HG03575 (cell line): ENCODE measurements around the gene GUCD1.

Source experiments
- ATAC-seq: cut with Tn5 transposase; IDR thresholded peaks from one replicate; pipeline ENCODE4 v1.9.1; 2021; ENCODE audit not compliant: unreplicated experiment, insufficient number of reproducible peaks, low FRiP score; ENCODE audit errors: extremely low read depth

GUCD1 gene

GRCh38 chr22:24496234-24496633 is 58.7 kb downstream of the GUCD1 start:
- no peak for ATAC-seq

GRCh38 chr22:24495365-24495675 is 59.6 kb downstream of the GUCD1 start:
- no peak for ATAC-seq

- no peak for ATAC-seq
These were observed 60.2 kb downstream of the GUCD1 start, which contains the start of gene UPB1 for GRCh38 chr22:24494528-24495364. UPB1 (plus strand) TSS chr22:24495332; CDS start chr22:24495404, 72 bp downstream.

- ATAC-seq, result no peak
These were observed 60.8 kb downstream of the GUCD1 start for GRCh38 chr22:24494167-24494527.

GRCh38 chr22:24492391-24492790 is 62.5 kb downstream of the GUCD1 start:
- no peak for ATAC-seq
